Thymus (tissue), 11 donors: ENCODE data around the gene ZMAT5. TPM values are rescaled to one million over a fixed set of nuclear protein-coding genes. Genes with fewer than 3 reads are reported as not detected.

Experiments
- DNase-seq, 9 donors: peaks; one replicate each; pipeline ENCODE4 v3.0.0-alpha.2; 2013; ENCODE audit warnings: low spot score in 9 of 9, low read depth in 6 of 9, missing footprints in 1 of 9
- H3K27ac ChIP-seq, 2 donors: one replicate each; pipeline ENCODE4 v1.5.1; 2013; ENCODE audit warnings: control low read depth in 1 of 2, low read depth in 1 of 2, low read length in 1 of 2, mild to moderate bottlenecking in 1 of 2, moderate library complexity in 1 of 2
- H3K27me3 ChIP-seq, 2 donors: one replicate each; pipeline ENCODE4 v1.5.1; 2013; ENCODE audit warnings: low read length in 1 of 2; ENCODE audit not compliant: control insufficient read depth in 2 of 2, insufficient read depth in 1 of 2
- H3K36me3 ChIP-seq, 2 donors: one replicate each; pipeline ENCODE4 v1.5.1; 2013; ENCODE audit warnings: low read length in 1 of 2, mild to moderate bottlenecking in 1 of 2, moderate library complexity in 1 of 2; ENCODE audit not compliant: control insufficient read depth in 2 of 2, insufficient read depth in 2 of 2
- H3K4me1 ChIP-seq, 2 donors: one replicate each; pipeline ENCODE4 v1.5.1; 2013; ENCODE audit warnings: low read length in 2 of 2; ENCODE audit not compliant: control insufficient read depth in 2 of 2, insufficient read depth in 2 of 2
- H3K4me3 ChIP-seq, 2 donors: one replicate each; pipeline ENCODE4 v1.5.1; 2013; ENCODE audit warnings: low read length in 2 of 2, control low read depth in 1 of 2, mild to moderate bottlenecking in 1 of 2
- H3K9me3 ChIP-seq, 2 donors: one replicate each; pipeline ENCODE4 v1.5.1; 2013; ENCODE audit warnings: low read length in 1 of 2, mild to moderate bottlenecking in 1 of 2; ENCODE audit not compliant: control insufficient read depth in 2 of 2, insufficient read depth in 1 of 2
- WGBS: extraction: QIAGEN DNeasy Blood & Tissue Kit; methylation state at CpG from one replicate; pipeline ENCODE4 v1.1.7; 2013; 5-methylcytosine and 5-hydroxymethylcytosine counted together
- polyA plus RNA-seq: library from polyadenylated mRNA; stranded (reverse); fragments of 200-250 nt; gene quantifications from one replicate; pipeline ENCODE4 v1.2.3, GENCODE V29; 2013
- total RNA-seq: library from RNA; stranded (reverse); fragments of 120-200 nt; gene quantifications from one replicate; pipeline ENCODE4 v1.2.4, GENCODE V29; 2013
- donor health status: healthy.

The ZMAT5 gene
- total and polyA plus RNA-seq, 2 donors, result 21.8 to 31.1 TPM

DNA sequence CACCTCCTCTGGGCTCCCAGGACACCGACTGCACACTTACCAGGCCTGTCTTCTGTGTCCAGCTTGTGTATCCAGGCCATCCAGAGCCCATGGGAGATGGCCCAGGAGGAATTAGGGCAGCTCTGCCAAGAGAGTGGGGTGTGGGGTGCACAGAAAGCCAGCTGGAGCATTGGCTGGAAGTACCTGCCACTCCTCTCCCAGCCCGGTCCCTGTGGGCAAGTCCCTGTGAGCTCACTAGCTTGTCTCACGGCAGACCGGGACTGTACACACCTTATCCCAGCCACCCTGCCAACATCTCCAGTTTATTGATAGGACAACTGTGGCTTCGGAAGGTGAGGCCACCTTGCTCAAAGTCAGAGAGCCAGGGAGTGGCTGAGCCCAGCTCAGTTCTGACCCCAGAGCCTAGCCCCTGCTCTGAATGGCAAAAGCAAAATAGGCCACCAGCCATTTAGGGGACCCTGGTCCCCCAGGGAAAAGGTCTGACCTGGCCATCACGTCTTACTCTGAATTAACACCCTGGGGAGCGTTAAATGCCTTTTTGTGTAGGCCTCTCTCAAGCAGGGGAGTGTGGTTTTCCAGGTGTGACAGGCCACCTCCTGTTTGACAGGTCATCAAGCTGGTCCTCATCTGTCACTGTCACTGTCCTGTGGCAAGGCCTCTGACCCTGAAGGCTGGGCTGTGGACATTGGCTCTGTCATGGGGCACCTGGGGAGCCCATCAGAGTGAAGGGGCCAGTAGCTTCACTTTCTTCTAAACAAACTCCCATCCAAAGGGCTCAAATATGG is 15.4 kb upstream of the ZMAT5 start:
- Histone ChIP-seq H3K9me3 (no peaks in the 10 kb centered on the region), H3K27me3 (no peaks in the 10 kb centered on the region), H3K27ac (no peak overlapping the region), H3K4me1 (no peaks in the 10 kb centered on the region), H3K4me3 (no peak overlapping the region), H3K36me3 (peaks cover 3 to 6% of the 10 kb centered on the region in 2 donors)
- 92% methylated on average over 7 of the region's 7 CpGs for WGBS
- DNase-seq, result no peak

DNA sequence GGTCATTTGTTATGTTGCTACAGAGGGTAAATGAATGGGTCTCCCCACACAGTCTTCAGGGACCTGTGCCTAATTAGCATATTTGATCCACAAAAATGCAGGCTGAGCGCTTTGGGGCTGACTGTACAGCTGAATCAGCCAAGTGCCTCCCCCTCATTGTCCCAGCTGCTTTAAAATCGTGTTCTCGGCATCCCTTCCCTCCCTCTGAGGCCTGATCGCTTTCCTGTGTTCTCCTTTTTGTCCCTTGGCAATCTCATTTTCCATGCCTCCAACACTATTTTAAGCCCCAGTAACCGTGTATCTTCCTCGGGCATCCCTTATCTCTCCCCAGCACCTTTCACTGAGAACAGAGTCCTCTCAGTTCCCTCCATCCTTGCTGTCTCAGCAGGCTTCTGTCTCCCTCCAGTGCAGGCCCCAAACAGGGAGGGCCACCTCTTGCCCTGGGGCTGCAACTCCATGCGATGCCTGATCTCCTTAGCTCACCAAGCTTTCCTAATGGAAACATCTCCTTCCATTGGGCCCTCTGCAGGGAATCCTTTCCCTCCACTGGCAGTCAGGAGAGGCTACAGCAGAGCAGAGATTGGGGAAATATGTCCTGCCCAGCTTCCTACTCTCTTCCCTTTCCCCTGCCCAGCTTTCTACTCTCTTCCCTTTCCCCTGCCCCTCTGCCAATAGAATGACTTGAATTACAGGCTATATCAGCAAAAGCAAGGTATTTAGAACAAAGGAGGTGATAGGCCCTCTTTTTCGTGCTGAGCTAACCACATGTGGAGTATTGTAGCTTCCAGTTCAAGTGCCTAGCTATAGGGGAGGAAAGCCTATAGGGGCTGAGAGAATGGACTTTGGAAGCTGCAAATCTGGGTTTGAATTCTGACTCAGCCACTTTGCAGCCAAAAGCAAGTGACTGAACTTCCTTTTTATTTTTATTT is 14.2 kb upstream of the ZMAT5 start:
- no peak overlapping the region for H3K4me3 ChIP-seq
- no peaks in the 10 kb centered on the region for H3K27me3 ChIP-seq
- H3K36me3 ChIP-seq, result no peaks in the 10 kb centered on the region
- 83% methylated on average over 8 of the region's 8 CpGs for WGBS
- H3K4me1 ChIP-seq, result no peaks in the 10 kb centered on the region
- H3K27ac ChIP-seq, result no peak overlapping the region
- no peaks in the 10 kb centered on the region for H3K9me3 ChIP-seq
- DNase-seq, result no peak

DNA sequence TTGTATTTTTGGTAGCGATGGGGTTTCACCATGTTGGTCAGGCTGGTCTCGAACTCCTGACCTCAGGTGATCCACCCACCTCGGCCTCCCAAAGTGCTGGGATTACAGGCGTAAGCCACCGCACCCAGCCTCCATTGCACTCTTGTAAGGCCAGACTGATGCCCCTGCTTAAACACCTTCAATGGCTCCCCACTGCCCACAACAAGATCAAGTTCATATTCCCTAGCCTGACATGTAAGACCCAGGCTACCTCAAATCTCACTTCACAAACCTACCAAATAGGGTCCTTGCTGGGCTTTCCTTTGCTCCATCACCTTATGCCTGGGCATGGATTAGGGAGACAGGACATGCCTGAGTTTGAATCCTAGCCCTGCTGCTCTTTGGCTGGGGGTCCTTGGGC is 13.4 kb upstream of the ZMAT5 start:
- H3K27ac ChIP-seq, result no peak overlapping the region
- no peak for DNase-seq
- H3K36me3 ChIP-seq, result no peaks in the 10 kb centered on the region
- WGBS, result over 99% methylated on average over 5 of the region's 5 CpGs
- no peaks in the 10 kb centered on the region for H3K4me1 ChIP-seq
- H3K4me3 ChIP-seq, result no peak overlapping the region
- no peaks in the 10 kb centered on the region for H3K27me3 ChIP-seq
- no peaks in the 10 kb centered on the region for H3K9me3 ChIP-seq

DNA sequence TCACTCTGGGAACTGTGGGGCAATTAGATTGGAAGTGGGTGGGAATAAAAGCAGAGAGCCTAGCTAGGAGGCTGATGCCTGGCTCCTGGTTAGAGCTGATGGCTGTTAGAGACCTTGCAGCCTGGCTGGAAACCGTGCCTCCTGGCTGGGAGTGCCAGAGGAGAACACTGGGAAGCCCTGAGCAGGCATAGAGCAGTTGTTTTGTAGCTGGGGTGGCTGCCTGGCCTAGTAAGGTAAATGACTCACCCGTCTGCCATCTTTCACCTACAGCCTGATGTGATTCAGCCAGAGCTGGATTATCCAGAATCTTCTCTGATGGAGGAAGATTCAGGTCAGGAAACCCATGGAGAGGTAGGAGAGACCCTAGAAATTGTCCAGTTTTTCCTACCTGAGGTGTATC is 6.4 kb upstream of the ZMAT5 start:
- WGBS, result 96% methylated on average over 2 of the region's 2 CpGs

DNA sequence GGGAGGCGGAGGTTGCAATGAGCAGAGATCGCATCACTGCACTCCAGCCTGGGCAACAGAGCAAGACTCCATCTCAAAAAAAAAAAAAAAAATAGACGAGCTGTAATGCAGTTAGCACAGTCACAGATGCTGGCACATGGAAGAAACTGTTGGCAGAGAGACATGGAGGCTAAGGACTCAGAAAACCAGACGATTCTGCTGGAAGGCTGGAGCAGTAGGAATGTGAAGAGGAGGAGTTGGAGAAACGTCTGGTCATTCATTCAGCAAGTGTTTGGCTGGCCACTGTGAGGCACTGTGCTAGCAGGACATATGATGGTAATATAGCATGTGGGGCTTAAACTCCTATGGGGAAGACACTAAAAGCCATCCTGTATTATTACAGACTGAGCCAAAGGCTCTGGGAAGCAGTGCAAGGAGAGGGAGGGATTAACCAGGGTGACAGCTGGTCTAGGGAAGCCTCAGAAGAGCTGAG is 5.4 kb upstream of the ZMAT5 start:
- 91% methylated on average over 5 of the region's 5 CpGs for WGBS
- no peak overlapping the region for H3K27ac ChIP-seq

More for the DNA sequence above, 6.4 kb upstream of the ZMAT5 start:
- Histone ChIP-seq H3K36me3 (peaks cover 19 to 20% of the 10 kb centered on the region in 2 donors), H3K4me1 (peaks cover 2% of the 10 kb centered on the region in 2 donors), H3K4me3 (no peak overlapping the region), H3K27me3 (no peaks in the 10 kb centered on the region), H3K27ac (no peak overlapping the region), H3K9me3 (no peaks in the 10 kb centered on the region)
- DNase-seq, result no peak

GRCh38 chr22:29769723-29770321 is 3.0 kb upstream of the ZMAT5 start:
- WGBS, result over 99% methylated on average over 2 of the region's 2 CpGs
- Histone ChIP-seq H3K4me1 (peaks cover 11 to 16% of the 10 kb centered on the region in 2 donors), H3K9me3 (no peaks in the 10 kb centered on the region), H3K36me3 (peaks cover 19 to 20% of the 10 kb centered on the region in 2 donors), H3K27me3 (no peaks in the 10 kb centered on the region), H3K27ac (no peak overlapping the region), H3K4me3 (no peak overlapping the region)
- no peak for DNase-seq

More for the DNA sequence above, 5.4 kb upstream of the ZMAT5 start:
- Histone ChIP-seq H3K9me3 (no peaks in the 10 kb centered on the region), H3K36me3 (peaks cover 19 to 20% of the 10 kb centered on the region in 2 donors), H3K27me3 (no peaks in the 10 kb centered on the region), H3K4me3 (no peak overlapping the region), H3K4me1 (peaks cover 7 to 8% of the 10 kb centered on the region in 2 donors)
- DNase-seq, result no peak

- no peak overlapping the region for H3K27ac ChIP-seq
- H3K9me3 ChIP-seq, result no peaks in the 10 kb centered on the region
- 63% methylated on average over 6 of the region's 6 CpGs for WGBS
- no peaks in the 10 kb centered on the region for H3K27me3 ChIP-seq
- H3K4me1 ChIP-seq, result peaks cover 11 to 16% of the 10 kb centered on the region in 2 donors
- peak overlapping the region; percentile 87 to 94 for H3K4me3 ChIP-seq
- H3K36me3 ChIP-seq, result peaks cover 19 to 20% of the 10 kb centered on the region in 2 donors
- DNase-seq, result no peak
Observed at GRCh38 chr22:29768052-29768693, 1.4 kb upstream of the ZMAT5 start.

- Histone ChIP-seq H3K27me3 (no peaks in the 10 kb centered on the region), H3K9me3 (no peaks in the 10 kb centered on the region), H3K4me3 (peak within 1 kb of the TSS; percentile 87 to 94), H3K27ac (peak within 1 kb of the TSS; percentile 77 to 86), H3K4me1 (peaks cover 11 to 16% of the 10 kb centered on the region in 2 donors), H3K36me3 (peaks cover 18 to 20% of the 10 kb centered on the region in 2 donors)
- peak; percentile 82 to 96 (median 91) for DNase-seq
- WGBS, result under 1% methylated on average over 46 of the region's 46 CpGs
Observed at GRCh38 chr22:29767171-29768051, 604 bp upstream of the ZMAT5 start, which contains the start of gene UQCR10. TSS of gene UQCR10 (plus strand) at chr22:29767369. CDS start at chr22:29767399, 30 bp downstream.
